ENCODE data around the gene IL1RL2.

GRCh38 chr2:102236132-102236531 lies 49.3 kb downstream of the IL1RL2 start:
- no peak for TF ChIP-seq EZH2 (optimal IDR thresholded peaks at IDR 0.05; ENCODE audit: low read depth, low read length)
- no peak for TF ChIP-seq CTCF (IDR thresholded peaks at IDR 0.05; ENCODE audit: low read length)
